A673 (cell line): ENCODE measurements around the gene PM20D1.

ENCODE experiments used
- CTCF ChIP-seq: fragments of 300-800, 200-600 bp; sonication (generic); conservative IDR thresholded peaks from 2 replicates; pipeline ENCODE4 v1.5.1; 2017; ENCODE audit warnings: low read depth, mild to moderate bottlenecking, antibody characterized with exemption, low read length, moderate library complexity, mixed read lengths
- EZH2 ChIP-seq: fragments of 200-600 bp; sonication (generic); IDR thresholded peaks from 2 replicates; pipeline ENCODE4 v1.6.1; 2017; ENCODE audit warnings: borderline replicate concordance, low read depth, mild to moderate bottlenecking, mixed read lengths, antibody characterized with exemption, low read length; ENCODE audit not compliant: poor library complexity, severe bottlenecking

- TF ChIP-seq EZH2 (no peak), CTCF (no peak)
These were observed 15.2 kb downstream of the PM20D1 start for GRCh38 chr1:205834751-205835150.
